Femur (tissue), 1 donor: ENCODE measurements around the gene NKX6-2.
"Not testable (repeated sequence)": the region's sequence is repeated elsewhere in the genome, so short reads cannot be mapped to it uniquely, and the experiment has no call there.

Experiments used
- DNase-seq: peaks from one replicate; pipeline ENCODE4 v3.0.0-alpha.2; 2017

Gene NKX6-2

DNA sequence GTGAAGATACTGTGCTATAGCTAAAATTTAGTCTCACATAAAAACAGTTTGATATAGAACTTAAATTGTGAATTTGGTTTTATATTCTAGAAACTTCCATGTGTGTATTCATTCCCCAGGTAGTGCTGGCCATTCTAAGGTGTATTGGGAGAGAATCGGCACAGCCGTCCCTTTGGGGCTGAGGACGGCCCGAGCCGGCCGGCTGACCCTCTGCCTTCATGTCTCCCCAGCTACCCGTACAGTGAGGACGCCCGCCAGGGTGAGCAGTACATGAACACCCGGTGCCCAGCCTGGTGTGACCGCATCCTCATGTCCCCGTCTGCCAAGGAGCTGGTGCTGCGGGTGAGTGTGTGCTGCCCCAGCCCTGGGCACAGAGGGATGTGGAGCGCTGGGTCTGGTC lies 8.5 kb downstream of the NKX6-2 start:
- no peak for DNase-seq

DNA sequence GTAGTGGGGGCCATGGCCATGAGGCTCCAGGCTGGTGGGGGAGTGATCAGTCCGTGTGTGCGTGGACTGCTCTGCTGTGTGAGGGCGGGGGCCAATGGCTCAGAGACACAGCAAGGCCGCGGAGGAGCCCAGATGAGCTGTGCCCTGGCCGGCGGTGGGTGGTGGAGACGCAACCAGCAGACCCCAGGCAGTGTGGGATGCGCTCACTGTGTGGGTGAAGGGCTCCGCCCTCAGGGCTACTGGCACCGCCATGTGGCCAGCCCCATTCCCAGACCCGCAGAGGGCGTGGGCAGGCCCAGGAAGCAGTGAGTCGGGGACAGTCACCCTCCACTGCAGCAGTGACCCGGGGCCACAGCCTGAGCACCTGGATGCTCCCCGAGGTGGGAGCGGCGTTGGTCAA lies 9.1 kb downstream of the NKX6-2 start:
- DNase-seq = no peak

DNA sequence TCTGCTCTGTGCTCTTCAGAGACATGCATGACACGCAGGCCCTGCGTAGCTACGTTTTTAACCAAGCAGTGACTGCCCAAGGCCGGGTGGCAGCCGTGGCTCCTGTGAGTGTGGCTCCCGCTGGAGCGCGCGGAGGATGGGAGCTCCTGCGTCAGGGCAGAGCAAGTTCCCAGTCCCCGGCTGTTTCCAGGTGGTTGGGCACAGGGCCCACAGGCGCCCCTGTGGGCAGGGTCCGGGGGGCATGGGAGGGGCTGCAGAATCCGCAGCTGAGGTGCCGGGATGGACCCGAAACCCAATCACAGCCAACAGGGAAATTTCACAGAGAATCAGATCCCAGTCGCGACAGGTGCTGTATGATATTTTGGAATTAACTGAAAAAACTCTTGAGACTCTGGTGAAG lies 9.8 kb downstream of the NKX6-2 start:
- DNase-seq = no peak

DNA sequence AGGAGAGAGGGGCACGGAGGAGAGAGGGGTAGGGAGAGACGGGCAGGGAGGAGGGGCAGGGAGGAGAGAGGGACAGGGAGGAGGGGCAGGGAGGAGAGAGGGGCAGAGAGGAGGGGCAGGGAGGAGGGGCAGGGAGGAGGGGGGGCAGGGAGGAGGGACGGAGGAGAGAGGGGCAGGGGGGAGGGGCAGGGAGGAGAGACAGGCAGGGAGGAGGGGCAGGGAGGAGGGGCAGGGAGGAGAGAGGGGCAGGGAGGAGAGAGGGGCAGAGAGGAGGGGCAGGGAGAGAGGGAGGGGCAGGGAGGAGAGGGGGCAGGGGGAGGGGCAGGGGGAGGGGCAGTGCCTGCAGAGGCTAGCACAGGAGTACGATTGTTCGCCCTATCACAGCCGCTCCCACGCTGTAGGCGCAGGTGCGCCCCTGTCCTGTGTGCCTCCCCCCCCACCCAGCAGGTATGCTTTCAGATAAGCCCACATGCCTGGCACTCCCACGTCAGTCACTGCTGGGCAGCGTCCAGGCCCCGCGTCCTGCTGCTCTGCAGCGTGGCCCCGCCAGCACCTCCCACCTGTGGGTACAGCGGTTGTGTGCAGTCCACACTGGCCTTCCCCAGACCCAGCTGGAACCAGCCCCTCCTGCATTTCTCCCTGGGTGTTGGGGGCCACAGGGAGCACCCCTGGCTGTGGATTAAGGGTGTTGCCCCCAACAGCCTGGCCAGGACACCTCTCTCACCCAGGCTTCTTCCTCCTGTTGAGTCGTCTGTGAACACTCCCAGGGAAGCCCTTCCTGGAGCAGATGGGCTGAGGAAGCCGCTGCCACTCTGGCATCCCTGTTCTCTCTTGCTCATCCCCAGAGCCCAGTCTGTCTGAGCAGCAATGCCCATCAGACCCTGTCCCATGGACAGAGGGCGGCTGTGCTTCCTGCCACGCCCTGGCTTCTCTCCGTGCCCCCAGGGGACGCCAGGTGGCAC lies 10.8 kb downstream of the NKX6-2 start:
- no peak for DNase-seq

DNA sequence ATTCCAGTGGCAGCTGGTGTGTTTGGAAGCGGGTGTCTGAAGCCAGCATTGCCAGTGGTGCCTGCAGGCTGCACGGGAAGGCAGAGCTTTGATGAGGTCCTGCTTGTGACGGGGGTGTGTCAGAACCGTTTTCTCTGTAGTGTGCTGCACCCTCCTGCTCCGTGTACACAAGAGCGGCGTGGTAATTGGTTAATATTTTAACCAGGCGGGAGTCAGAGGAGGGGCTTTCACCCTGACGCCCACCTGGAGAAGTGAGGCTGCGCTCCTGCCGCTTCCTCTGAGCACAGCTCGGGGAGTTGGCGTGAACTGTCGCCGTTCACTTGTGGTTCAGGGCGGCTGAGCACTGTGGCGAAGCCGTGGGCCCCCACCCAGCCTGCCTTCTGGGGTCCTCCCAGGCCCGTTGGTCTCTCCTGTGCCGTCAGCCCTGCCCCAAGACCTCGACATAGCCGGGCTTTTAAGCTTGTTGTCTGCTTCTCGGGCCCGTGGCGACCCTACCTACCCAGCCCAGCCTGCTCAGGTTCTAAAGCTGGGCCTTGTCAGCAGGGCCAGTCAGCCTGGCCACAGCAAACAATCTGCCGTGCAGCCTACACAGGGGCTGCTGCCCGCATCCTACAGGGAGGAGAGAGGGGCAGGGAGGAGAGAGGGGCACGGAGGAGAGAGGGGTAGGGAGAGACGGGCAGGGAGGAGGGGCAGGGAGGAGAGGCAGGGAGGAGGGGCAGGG lies 11.6 kb downstream of the NKX6-2 start:
- DNase-seq = no peak

DNA sequence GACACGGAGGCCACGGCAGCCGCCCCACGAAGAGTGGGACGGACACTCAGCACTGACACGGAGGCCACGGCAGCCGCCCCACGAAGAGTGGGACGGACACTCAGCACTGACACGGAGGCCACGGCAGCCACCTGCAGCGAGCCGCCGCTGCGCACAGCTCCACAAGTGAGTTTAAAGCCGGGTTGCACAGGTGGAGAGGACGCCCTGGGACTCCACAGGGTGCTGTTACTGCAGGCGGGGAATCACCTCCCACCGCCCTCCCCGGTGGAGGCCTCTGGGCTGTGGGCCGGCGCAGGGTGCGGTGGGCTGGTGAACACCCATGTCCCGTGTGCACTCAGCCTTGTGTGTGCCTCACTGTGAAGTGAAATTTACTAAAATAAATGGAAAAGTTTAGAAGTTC lies 13.1 kb downstream of the NKX6-2 start:
- not testable (repeated sequence) for DNase-seq

DNA sequence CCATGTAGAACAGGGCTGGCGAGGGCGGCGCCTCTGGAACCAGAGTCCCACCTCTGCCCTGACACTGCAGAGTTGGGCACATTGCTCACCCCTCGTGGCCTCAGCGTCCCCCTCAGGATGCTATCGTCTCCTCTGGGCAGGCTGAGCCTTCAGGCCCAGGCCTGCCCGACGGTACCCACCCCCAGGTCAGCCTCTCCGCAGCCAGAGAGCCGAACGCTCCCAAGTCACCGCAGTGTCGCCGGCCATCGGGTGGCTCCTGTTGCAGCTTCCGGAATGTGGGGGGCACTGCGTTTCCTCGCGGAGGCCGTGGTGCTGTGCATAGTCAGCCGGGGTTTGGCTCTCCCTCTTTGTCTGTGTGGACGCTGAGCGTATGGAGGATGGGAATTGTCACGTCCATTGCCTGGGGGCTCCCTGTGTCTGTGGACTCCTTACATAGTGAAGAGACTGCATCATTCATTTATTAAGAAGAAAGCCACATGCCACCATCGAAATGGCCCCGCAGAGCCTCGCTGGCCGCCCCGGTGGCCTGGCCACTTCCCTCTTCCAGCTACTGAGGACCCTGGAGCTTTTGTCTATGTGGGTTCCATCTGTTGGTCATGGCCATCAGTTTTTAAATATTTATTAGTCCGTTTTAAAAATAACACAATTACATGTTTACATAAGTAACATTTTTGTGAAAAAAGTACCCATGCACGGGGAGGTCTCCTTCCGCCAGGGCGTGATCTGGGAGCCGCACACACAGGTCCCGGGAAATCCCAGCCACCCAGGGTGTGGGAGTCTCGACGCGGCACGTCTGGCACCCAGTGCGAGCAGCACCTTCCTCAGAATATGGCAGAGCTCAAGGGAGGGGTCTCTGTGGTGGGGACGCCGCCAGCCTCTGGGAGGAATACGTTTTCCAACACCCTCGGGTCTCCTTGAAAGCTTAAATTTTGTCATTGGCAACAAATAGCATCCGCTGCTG lies 15.6 kb downstream of the NKX6-2 start:
- DNase-seq = no peak

DNA sequence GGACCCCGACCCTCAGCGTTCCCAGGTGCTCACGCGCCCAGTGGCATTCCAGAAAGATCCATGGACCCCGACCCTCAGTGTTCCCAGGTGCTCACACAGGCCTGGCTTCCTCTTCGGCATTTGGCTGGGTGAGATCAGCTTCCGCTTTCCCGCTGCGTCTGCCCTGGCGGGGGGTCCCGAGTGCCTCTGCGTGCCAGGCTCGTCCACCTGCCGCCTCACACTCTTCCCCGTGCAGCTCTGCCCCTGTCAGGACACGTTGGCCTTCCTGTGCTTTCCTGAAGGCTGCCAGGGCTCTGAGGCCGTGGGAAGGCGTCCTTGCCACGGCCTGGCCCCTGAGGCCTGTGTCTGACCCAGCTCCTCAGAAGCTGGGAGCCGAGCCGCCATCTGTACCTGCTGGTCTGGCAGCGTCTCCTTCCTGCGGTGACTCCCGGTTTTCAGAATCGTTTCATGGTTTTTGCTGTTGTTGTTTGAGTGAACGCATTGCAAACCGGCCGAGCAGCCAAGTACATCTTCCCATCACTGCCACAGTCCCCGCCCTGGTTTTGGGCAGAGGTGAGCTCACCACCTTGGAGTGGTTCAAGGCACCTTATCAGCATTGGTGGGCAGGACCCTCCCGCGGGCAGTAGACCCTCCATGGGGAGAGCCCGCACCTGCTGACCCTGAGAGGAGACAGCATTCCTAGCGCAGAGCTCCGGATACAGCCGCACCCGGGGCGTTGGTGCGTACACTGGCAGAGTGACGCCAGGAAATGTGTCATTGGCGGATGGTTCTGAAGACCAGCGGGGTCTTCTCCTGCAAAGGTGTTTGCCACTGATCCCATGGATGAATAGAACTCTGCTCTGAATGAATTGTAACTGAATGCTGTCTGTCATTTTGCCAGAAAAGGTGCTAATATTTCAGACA lies 17.4 kb downstream of the NKX6-2 start:
- DNase-seq = no peak

DNA sequence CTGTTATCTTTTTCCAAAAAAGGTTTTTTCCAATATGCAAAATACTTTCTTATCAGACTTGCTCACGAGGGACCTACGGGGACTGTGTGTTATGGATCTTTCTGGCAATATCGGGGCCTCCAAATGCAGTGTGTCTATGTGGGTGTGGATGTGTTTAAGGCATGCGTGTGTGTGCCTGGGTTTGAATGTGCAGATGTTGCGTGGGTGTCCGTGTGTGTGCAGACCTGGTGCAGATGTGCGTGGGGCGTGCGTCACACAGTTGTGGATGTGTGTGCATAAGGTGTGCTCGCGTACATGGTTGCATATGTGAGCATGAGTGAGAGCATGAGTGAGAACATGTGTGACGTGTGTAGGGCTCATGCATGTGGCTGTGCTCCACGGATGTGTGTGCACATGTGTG lies 19.7 kb downstream of the NKX6-2 start:
- no peak for DNase-seq

DNA sequence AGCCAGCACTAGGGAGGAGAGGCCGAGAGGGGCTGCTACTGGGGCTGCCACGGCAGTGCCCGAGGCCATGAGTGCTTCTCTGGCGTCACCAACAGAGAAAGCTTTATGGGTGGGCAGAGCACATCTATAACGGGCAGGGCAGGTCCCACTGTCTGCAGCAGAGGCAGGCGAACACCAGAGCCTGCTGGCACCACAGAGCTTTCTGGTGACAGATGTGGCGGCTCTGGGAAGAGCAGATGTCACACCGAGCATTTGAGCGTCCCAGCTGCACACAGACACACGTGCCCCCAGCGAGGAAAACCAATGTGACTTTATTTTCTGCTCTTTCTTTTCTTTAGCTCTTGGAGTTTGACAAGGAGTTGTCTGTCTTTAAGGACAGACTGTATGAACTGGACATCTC lies 20.5 kb downstream of the NKX6-2 start:
- no peak for DNase-seq

DNA sequence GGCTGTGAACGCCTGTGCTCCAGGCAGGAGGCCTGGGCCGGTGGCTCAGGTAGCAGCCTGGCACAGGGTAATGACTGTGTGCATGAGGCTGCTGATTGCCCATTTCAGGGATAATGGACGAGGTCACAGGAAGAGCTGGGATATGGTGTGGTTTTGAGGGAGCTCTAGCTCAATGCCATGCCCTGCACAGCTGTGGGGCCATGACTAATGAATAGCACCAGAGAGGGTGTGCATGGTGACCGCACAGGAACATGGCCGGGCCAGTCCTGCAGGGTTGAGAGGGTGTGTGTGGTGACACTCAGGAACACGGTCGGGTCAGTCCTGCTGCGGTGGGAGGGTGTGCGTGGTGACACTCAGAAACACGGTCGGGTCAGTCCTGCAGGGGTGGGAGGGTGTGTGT lies 21.8 kb downstream of the NKX6-2 start:
- no peak for DNase-seq

DNA sequence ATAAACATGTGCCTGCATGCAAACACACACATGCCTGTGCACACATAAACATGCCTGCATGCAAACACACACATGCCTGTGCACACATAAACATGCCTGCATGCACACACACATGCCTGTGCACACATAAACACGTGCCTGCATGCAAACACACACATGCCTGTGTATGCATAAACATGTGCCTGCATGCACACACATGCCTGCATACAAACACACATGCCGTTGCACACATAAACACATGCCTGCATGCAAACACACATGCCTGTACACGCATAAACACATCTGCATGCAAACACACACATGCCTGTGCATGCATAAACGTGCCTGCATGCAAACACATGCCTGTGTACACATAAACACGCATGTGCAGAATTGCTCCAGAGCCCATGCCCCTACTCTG lies 22.4 kb downstream of the NKX6-2 start:
- DNase-seq = no peak

DNA sequence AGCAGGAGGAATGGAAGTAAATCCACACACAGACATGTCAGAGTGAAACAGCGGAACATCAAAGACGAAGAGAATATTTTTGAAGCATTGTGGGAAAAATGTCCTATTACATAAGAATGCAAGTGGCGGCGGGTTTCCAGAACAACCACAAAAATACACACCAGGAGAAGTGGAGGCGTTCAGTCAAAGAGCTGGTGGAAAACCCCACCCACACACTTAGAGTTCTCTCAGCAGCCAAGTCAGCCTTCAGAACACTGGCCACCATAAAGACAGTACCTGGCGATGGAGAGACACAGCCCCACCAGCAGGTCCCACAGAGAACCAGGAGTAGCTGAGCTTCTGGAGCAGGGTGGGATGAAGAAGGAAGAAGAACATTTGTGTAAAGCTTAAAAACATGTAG lies 23.7 kb downstream of the NKX6-2 start:
- no peak for DNase-seq

DNA sequence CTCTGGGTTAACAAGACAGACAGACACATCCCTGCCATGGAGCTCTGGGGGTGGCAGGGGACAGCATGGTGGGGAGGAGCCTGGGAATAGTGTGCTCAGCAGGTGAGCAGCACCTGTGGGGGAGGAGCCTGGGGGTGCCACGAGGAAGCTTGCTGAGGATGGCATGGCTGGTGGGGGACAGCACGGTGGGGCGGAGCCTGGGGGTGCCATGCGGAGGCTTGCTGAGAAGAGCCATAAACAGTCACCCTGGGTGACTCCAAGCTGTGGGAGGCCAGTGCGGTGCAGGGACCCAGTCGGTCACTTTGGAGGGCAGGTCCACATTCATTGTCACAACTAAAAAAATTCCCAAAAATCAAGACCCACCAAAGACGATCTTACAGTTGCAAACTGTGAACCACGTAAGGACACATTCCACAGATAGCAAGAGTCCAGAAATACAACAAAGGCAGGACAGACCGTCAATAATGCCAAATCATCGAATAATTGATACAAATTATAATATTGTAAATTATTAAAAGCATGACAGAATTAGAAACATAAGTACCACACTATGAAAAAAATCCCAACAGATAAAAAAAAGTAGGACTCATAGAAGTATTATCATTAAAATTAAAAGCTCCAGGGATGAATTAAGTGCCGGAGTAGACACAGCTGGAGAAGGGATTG lies 24.4 kb downstream of the NKX6-2 start:
- no peak for DNase-seq

DNA sequence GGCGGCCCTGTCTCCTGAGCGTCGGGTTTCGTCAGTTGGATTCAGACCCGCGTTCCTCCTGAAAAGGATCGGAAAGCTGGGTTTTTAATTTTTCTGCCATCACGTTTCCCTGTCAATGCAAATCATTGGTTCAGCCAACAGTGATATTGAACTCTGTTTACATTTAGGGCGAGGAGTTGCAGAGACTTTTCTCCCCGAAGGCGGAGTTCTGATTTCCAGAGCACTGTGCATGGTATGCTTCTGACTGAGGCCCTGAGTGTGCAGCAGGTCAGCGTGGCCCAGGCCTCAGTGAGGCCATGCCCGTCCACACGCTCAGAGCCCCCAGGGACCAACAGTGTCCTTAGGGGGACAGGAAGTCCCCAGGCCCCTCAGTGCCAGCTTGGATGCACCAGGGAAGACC lies 27.1 kb downstream of the NKX6-2 start:
- no peak for DNase-seq

DNA sequence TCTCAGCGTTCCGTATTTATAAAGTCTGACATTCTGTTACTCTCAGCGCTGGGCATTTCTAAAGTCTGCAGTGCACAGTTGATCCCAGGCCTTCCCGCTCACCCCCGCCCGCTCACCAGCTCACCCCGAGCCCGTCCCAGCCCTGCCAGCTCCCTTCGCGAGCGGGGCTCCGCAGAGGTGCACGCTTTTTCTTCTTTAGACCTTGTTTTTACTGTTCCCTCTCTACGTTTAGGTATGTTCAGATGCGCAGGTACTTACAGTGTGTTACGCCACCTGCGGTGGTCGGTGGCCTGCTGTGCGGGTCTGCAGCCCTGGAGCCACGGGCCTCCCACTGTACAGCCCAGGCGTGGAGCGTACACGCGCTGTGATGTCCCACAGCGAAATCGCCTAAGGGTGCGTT lies 28.8 kb downstream of the NKX6-2 start:
- DNase-seq = no peak

DNA sequence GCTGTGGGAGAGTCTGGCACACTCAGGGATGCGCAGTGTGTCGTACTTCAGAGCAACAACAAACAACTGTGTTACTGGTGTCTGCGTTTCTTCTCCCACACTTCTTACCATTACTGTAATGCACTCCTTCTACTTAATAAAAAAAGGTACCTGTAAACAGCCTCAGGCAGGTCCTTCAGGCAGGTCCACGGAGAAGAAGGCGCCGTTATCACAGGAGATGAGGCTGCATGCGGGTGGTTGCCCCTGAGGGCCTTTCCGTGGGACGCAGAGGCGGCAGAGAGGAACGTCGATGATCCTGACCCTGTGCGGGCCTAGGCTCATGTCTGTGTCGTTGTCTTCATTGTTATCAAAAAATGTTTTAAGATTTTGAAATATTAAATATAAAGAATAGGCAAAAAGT lies 29.4 kb downstream of the NKX6-2 start:
- no peak for DNase-seq

DNA sequence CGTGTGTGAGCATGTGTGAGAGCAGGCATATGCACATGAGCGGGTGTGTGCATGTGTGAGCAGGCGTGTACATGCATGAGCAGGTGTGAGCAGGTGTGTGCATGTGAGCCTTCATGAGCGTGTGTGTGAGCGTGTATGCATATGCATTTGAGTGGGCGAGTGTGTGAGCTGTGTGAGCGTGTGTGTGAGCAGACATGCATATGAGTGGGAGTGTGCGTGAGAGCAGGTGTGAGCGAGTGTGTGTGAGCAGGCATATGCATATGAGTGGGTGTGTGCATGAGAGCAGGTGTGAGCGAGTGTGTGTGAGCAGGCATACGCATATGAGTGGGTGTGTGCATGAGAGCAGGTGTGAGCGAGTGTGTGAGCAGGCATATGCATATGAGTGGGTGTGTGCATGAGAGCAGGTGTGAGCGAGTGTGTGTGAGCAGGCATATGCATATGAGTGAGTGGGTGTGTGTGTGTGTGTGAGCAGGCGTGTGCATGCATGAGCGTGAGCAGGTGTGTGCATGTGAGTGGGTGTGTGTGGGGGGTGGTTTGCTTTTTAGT lies 30.7 kb downstream of the NKX6-2 start:
- no peak for DNase-seq

DNA sequence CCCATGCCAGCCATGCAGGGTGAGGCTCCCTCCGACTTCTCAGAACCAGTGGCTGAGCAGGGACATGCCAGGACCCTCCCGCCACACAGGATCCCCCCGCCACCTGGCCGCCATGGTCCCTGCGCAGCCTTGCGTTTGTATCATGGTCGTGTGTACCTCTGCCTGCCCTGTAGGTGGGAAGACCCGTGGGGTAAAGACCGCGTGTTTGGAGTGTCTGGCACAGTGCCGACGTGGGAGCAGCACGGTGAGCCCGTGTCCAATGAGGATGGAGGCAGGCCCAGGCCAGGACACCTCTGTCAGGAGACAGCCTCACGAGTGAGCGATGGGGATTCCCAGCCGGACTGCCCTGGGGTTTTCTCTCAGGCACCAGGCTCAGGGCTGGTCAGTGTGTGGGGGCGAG lies 31.9 kb downstream of the NKX6-2 start:
- DNase-seq = no peak

DNA sequence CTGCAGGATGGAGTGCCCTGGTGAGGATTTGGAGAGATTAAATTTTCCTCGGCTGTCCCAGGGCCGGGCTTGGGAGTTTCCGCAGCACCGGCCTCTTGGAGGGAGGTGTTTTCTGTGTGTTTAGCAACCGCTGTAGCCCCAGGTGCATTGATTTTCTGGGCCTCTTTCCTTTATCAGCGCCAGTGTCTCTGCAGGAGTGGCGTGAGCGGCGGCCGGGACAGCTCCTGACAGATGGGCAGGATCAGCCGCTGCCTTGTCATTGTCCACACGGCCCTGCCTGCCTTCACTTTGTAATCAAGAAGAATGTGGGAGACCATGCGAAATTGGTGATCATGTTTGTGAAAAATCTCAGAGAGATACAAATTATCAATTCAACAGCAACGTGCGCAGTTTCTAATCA lies 32.4 kb downstream of the NKX6-2 start:
- DNase-seq = no peak

DNA sequence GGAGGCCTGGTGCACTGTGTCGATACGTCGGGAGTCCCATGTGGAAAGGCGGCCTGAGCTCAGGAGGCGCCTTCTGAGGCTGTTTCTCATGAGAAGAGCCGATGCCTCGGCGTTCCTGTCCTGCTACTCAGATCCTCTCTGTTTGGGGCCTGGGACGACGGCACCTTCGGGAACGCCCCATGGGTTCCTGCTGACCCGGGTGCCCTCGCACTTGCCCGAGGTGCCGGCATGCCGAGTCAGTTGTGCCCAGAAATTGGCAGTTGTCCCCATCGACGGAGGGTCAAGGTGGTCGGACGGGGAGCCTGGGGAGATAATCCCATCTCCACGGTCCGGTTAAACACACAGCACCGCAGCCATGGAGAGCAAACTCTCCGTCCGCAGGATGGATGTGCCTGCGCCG lies 33.0 kb downstream of the NKX6-2 start:
- no peak for DNase-seq
